Measurements from ENCODE around the gene B9D1.

B9D1 gene

DNA sequence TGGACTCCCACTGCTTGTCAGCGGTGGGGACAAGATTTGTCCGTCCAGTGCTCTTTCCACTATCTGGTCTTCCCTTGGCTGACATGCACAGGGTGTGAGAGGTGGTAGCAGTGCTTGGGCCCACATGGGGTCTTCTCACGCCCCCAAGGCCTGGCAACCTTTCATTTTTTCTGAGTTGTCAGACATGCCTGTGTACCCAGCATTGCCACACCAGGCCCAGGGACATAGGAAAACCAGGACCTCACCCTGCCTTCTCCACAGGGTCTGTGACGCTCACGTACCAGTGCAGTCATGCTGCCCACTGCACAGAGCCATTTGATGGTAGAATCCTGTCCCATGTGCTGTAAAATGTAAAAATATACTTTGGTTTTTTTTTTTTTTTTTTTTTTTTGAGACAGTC, 57.8 kb downstream of the B9D1 start:
- POLR2A ChIA-PET, result interaction anchor here (0.6 kb wide), 1 partner anchor 440 kb away, joined by 3 read pairs; no protein-coding TSS in a partner anchor
- CTCF ChIA-PET, result interaction anchor here (0.7 kb wide), 1 partner anchor 60 kb away, joined by 4 read pairs; no protein-coding TSS in a partner anchor
- TF ChIP-seq L3MBTL2 (conservative IDR thresholded peaks at IDR 0.05) (no peak), BHLHE40 (IDR thresholded peaks at IDR 0.05; ENCODE audit: borderline replicate concordance) (no peak), TARDBP (IDR thresholded peaks at IDR 0.05) (no peak), SP1 (IDR thresholded peaks at IDR 0.05) (no peak), LEF1 (IDR thresholded peaks at IDR 0.05; ENCODE audit: borderline replicate concordance) (no peak), FOXM1 (IDR thresholded peaks at IDR 0.05; ENCODE audit: borderline replicate concordance) (no peak), ELF4 (IDR thresholded peaks at IDR 0.05) (no peak), ZNF384 (IDR thresholded peaks at IDR 0.05) (no peak), CTBP1 (IDR thresholded peaks at IDR 0.05; ENCODE audit: borderline replicate concordance) (no peak), HDGF (IDR thresholded peaks at IDR 0.05; ENCODE audit: borderline replicate concordance) (no peak), FOXA1 (IDR thresholded peaks at IDR 0.05) (no peak), SUZ12 (IDR thresholded peaks at IDR 0.05) (no peak), ARNT (IDR thresholded peaks at IDR 0.05) (no peak), NFRKB (IDR thresholded peaks at IDR 0.05) (no peak)
- TF ChIP-seq, protein P1, sequence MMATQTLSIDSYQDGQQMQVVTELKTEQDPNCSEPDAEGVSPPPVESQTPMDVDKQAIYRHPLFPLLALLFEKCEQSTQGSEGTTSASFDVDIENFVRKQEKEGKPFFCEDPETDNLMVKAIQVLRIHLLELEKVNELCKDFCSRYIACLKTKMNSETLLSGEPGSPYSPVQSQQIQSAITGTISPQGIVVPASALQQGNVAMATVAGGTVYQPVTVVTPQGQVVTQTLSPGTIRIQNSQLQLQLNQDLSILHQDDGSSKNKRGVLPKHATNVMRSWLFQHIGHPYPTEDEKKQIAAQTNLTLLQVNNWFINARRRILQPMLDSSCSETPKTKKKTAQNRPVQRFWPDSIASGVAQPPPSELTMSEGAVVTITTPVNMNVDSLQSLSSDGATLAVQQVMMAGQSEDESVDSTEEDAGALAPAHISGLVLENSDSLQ (IDR thresholded peaks at IDR 0.05), result no peak
- no peak for DNase-seq (ENCODE audit: extremely low spot score)

DNA sequence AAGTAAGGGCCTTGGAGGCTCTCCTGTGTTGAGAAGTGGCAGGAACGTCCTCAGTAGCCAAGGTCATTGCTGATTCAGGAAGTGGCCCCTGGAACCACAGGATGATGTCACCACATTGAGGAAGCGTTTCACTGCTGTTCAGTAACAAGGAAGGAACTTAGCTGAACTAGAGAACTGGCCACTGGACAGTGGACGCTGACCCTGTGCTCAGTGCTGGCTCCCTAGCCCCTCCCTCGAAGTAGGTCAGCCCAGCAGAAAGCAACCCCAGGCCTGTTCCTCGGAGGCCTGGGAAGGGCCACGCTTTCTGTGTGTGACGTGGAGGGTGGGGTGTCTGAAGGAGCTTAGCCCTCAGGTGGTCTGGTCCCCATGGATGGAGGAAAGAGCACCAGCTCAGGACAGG, 58.3 kb downstream of the B9D1 start:
- no peak for TF ChIP-seq BHLHE40 (IDR thresholded peaks at IDR 0.05; ENCODE audit: borderline replicate concordance)
- no peak for TF ChIP-seq LEF1 (IDR thresholded peaks at IDR 0.05; ENCODE audit: borderline replicate concordance)
- no peak for TF ChIP-seq FOXM1 (IDR thresholded peaks at IDR 0.05; ENCODE audit: borderline replicate concordance)
- no peak for TF ChIP-seq CTBP1 (IDR thresholded peaks at IDR 0.05; ENCODE audit: borderline replicate concordance)
- TF ChIP-seq SP1 (IDR thresholded peaks at IDR 0.05), result no peak
- no peak for TF ChIP-seq SUZ12 (IDR thresholded peaks at IDR 0.05)
- no peak for TF ChIP-seq ELF4 (IDR thresholded peaks at IDR 0.05)
- no peak for TF ChIP-seq FOXK2 (IDR thresholded peaks at IDR 0.05)
- no peak for TF ChIP-seq ZNF384 (IDR thresholded peaks at IDR 0.05)
- no peak for TF ChIP-seq HDGF (IDR thresholded peaks at IDR 0.05; ENCODE audit: borderline replicate concordance)
- TF ChIP-seq FOXA1 (IDR thresholded peaks at IDR 0.05), result no peak
- TF ChIP-seq TARDBP (IDR thresholded peaks at IDR 0.05), result no peak
- TF ChIP-seq ARNT (IDR thresholded peaks at IDR 0.05), result no peak
- TF ChIP-seq NFRKB (IDR thresholded peaks at IDR 0.05), result no peak
- TF ChIP-seq, protein P1 (IDR thresholded peaks at IDR 0.05), result no peak
- no peak for TF ChIP-seq L3MBTL2 (conservative IDR thresholded peaks at IDR 0.05)
- DNase-seq (ENCODE audit: extremely low spot score), result no peak
- POLR2A ChIA-PET, result interaction anchor here (0.6 kb wide), 1 partner anchor 441 kb away, joined by 3 read pairs; no protein-coding TSS in a partner anchor
- CTCF ChIA-PET, result no interaction called here

DNA sequence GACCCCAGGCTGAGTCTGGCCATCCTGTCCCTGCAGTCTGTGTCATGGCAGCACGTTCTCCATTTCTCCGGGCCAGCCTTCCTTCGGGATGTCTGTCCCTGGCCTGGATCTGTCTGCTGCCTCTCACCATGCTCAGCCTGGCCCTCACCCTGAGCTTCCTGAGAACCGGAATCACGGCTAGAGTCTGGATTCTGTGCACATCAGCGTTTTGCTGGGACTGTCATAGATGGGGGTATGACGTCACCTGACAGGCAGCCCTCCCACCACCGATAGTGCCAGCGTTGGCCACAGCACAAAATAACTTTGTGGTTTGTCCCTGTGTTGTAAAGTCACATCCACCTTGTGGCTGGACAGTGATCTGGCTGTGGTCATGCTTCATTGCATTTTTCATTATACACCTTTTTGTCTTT, 59.2 kb downstream of the B9D1 start:
- TF ChIP-seq LEF1 (IDR thresholded peaks at IDR 0.05; ENCODE audit: borderline replicate concordance), result no peak
- no peak for TF ChIP-seq NFRKB (IDR thresholded peaks at IDR 0.05)
- no peak for TF ChIP-seq CTBP1 (IDR thresholded peaks at IDR 0.05; ENCODE audit: borderline replicate concordance)
- no peak for TF ChIP-seq SUZ12 (IDR thresholded peaks at IDR 0.05)
- TF ChIP-seq ZNF384 (IDR thresholded peaks at IDR 0.05), result no peak
- TF ChIP-seq, protein P1 (IDR thresholded peaks at IDR 0.05), result no peak
- no peak for TF ChIP-seq FOXK2 (IDR thresholded peaks at IDR 0.05)
- no peak for TF ChIP-seq FOXA1 (IDR thresholded peaks at IDR 0.05)
- POLR2A ChIA-PET, result interaction anchor here (1.0 kb wide), 1 partner anchor 75 kb away, joined by 4 read pairs; the partner anchor contains the start of gene MAPK7
- CTCF ChIA-PET, result no interaction called here
- no peak for DNase-seq (ENCODE audit: extremely low spot score)

DNA sequence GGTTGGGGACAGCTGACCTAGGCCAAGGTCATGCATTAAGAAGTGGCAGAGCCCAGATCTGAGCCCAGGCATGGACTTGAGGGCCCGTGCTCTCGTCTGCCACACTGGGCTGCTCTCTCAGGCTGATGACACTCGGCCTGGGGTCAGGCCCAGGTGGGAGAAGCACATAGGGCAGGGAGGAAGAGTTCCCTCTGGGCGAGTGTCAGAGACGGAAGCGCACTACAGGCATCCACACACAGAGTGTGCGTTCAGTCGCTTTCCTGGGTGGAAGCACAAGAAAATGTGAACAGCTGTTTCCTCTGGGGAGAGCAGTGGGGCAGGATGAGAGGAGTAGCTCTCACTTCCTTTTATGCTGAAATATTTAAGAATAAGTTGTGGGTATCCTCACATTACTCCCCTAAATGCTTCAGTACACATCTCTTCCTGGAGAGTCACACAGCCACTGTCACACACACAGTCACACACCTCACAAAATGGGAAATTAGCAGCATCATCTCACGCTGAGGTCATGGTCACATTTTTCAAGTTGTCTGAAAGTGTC, 59.7 kb downstream of the B9D1 start:
- CTCF ChIA-PET, result no interaction called here
- POLR2A ChIA-PET, result interaction anchor here (1.0 kb wide), 1 partner anchor 75 kb away, joined by 4 read pairs; the partner anchor contains the start of gene MAPK7
- TF ChIP-seq LEF1 (IDR thresholded peaks at IDR 0.05; ENCODE audit: borderline replicate concordance), result no peak
- no peak for TF ChIP-seq SP1 (IDR thresholded peaks at IDR 0.05)
- TF ChIP-seq CTBP1 (IDR thresholded peaks at IDR 0.05; ENCODE audit: borderline replicate concordance), result no peak
- TF ChIP-seq BHLHE40 (IDR thresholded peaks at IDR 0.05; ENCODE audit: borderline replicate concordance), result no peak
- no peak for TF ChIP-seq FOXA1 (IDR thresholded peaks at IDR 0.05)
- TF ChIP-seq FOXM1 (IDR thresholded peaks at IDR 0.05; ENCODE audit: borderline replicate concordance), result no peak
- no peak for TF ChIP-seq HDGF (IDR thresholded peaks at IDR 0.05; ENCODE audit: borderline replicate concordance)
- no peak for DNase-seq (ENCODE audit: extremely low spot score)

DNA sequence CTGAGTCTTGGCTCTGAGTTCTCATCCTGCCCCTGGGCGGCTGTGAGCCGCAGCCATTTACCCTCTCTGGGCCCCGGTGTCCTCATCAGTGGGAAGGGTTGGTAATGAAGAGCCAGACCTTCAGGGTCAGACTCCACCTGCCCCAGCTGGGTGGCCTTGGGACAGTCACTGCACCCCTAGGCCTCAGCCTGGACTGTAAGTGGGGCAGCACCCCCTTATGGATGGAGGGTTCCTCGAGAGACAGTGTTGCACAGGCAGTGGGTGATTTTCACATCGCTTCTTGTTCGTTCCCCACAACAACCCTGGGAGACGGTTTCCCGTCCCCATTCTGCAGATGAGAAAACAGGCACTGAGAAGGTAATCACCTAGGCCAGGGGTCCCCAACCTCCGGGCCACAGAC, 60.5 kb downstream of the B9D1 start:
- ChIA-PET CTCF (no interaction called here), POLR2A (no interaction called here)
- TF ChIP-seq ZNF384 (IDR thresholded peaks at IDR 0.05) (no peak), BHLHE40 (IDR thresholded peaks at IDR 0.05; ENCODE audit: borderline replicate concordance) (no peak), FOXM1 (IDR thresholded peaks at IDR 0.05; ENCODE audit: borderline replicate concordance) (no peak), NFRKB (IDR thresholded peaks at IDR 0.05) (no peak), FOXA1 (IDR thresholded peaks at IDR 0.05) (no peak), L3MBTL2 (conservative IDR thresholded peaks at IDR 0.05) (no peak), ELF4 (IDR thresholded peaks at IDR 0.05) (no peak), FOXK2 (IDR thresholded peaks at IDR 0.05) (no peak), HDGF (IDR thresholded peaks at IDR 0.05; ENCODE audit: borderline replicate concordance) (no peak), TARDBP (IDR thresholded peaks at IDR 0.05) (no peak)
- TF ChIP-seq, protein P1 (IDR thresholded peaks at IDR 0.05), result no peak
- DNase-seq (ENCODE audit: extremely low spot score), result no peak
